DOHH2 (cell line): Measurements from ENCODE around the gene LEF1.
A peak's percentile ranks its signal among the peaks of the same experiment; 100 is the strongest.

Experiments
- CTCF ChIP-seq: fragments of 200-600 bp; sonication (generic); IDR thresholded peaks from one replicate; pipeline ENCODE4 v1.5.1; 2014; ENCODE audit warnings: antibody characterized with exemption, mild to moderate bottlenecking, low read depth, low read length; ENCODE audit not compliant: poor library complexity, severe bottlenecking
- EZH2phosphoT487 ChIP-seq: fragments of 200-600 bp; sonication (generic); IDR thresholded peaks from 2 replicates; pipeline ENCODE4 v1.6.1; 2017; ENCODE audit warnings: borderline replicate concordance, mild to moderate bottlenecking, antibody characterized with exemption, low read length, moderate library complexity, mixed read lengths

- TF ChIP-seq CTCF (peak; percentile 11), EZH2phosphoT487 (no peak)
These were observed 517 bp downstream of the LEF1 start for GRCh38 chr4:108168160-108168670.
